GM08714 (cell line): ENCODE results near the gene TBC1D20.
"Not testable (repeated sequence)": the region's sequence is repeated elsewhere in the genome, so short reads cannot be mapped to it uniquely, and the experiment has no call there.

ENCODE experiments used
- H3K4me3 ChIP-seq: fragments of 200-500 bp; sonication (Bioruptor generic); 2 replicates; pipeline ENCODE4 v1.5.1; 2014; ENCODE audit warnings: mild to moderate bottlenecking, low read length, inconsistent platforms
- ZNF274 ChIP-seq: IDR thresholded peaks from 2 replicates; pipeline ENCODE4 v1.6.1; 2012; ENCODE audit warnings: mild to moderate bottlenecking, low read depth, low read length

TBC1D20 gene

DNA sequence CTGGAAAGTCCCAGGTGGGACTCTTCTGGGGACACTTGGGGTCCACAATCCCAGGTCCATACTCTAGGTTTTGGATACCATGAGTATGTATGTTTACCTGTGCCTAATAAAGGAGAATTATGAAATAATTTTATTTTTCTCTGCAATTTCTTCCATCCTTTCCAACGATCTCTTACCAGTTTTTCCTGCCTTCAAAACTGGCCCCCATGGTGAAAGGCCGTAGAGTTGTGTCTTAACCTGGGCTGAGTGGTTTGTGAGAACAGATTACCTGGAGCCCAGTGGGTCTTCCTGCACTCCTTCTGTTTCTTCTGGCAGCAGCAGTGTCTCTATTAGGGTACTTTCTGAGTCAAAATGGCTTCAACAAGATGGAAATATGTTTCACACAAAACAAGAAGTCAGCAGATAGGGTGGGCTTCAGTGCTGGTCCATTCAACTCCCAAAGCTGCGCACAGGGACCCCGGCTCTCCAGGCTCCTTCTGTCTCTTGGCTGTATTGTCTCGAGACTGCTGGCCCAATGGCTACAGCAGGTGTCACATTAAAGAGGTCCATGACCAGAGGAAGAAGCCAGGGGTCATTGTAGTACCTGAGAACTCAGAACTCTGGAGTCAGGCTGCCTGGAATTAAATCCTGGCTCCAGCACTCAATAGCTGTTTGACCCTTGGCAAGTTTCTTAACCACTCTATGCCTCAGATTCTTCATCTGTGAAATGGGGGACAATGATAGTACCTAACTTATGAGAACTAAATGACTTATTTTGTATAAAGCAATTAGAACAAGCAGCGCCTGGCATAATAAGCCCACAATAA lies 64.7 kb downstream of the TBC1D20 start:
- H3K4me3 ChIP-seq, result no peak overlapping the region
- TF ChIP-seq ZNF274, result no peak

DNA sequence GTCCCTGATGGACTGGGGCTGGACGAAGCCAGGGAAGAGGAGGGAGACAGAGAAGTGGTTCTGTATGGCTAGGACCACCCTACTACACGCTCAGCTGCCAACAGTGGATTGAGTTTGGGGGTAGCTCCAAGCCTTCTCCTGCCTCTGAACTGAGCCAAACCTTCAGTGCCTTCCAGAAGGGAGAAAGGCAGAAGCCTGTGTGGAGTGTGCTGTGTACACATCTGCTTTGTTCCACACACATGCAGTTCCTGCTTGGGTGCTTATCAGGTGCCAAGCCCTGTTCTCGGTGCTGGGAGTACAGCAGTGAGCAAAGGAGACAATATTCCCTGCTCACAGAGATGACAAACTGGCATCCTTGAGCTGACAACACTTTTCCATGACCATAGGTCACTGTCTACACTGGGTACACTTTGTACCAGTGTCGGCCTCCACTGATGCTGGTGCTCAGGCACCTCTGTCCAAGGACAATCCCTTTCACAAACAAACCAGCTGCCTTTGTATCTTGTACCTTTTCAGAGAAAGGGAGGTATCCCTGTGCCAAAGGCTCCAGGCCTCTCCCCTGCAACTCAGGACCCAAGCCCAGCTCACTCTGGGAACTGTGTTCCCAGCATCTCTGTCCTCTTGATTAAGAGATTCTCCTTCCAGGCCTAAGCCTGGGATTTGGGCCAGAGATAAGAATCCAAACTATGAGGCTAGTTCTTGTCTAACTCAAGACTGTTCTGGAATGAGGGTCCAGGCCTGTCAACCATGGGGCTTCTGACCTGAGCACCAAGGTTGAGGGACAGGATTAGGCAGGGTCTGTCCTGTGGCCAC lies 65.5 kb downstream of the TBC1D20 start:
- TF ChIP-seq ZNF274, result no peak
- no peak overlapping the region for H3K4me3 ChIP-seq

DNA sequence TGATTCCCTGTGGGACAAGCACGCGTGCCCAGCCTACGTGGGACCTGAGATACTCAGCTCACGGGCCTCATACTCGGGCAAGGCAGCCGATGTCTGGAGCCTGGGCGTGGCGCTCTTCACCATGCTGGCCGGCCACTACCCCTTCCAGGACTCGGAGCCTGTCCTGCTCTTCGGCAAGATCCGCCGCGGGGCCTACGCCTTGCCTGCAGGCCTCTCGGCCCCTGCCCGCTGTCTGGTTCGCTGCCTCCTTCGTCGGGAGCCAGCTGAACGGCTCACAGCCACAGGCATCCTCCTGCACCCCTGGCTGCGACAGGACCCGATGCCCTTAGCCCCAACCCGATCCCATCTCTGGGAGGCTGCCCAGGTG lies 66.1 kb downstream of the TBC1D20 start:
- no peak overlapping the region for H3K4me3 ChIP-seq
- no peak for TF ChIP-seq ZNF274

DNA sequence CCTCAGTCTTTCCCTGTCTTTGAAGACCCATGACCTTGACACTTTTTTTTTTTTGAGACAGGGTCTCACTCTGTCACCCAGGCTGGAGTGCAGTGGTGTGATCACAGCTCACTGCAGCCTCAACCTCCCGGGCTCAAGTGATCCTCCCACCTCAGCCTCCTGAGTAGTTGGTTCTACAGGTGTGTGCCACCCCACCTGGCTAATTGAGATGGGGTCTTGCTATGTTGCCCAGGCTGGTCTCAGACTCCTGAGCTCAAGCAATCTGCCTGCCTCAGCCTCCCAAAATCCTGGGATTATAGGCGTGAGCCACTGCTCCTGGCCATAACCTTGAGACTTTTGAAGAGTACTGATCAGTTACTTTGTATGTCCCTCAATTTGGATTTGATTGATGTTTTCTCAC lies 69.0 kb downstream of the TBC1D20 start:
- H3K4me3 ChIP-seq, result not testable (repeated sequence)

DNA sequence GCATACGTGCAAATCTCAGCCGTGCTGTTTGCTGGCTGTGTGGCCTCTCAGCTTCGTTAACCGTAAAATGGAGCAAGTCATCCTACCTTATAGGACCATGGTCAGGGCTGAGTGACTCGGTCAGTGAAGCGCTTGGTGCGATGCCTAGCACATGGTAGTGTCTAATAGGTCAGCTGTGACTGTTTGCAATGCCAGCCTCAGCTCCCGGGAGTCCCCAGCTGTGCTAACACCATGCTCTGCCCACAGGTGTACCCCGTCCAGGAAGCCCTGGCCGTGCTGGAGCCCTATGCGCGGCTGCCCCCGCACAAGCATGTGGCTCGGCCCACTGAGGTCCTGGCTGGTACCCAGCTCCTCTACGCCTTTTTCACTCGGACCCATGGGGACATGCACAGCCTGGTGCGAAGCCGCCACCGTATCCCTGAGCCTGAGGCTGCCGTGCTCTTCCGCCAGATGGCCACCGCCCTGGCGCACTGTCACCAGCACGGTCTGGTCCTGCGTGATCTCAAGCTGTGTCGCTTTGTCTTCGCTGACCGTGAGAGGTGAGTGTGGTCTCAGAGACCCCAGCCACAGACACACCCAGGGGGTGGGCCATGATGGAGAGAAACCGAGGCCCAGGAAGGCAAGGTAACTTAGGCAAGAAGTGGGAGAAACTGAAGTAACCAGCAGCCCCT lies 71.2 kb downstream of the TBC1D20 start:
- H3K4me3 ChIP-seq, result no peak overlapping the region
- no peak for TF ChIP-seq ZNF274

DNA sequence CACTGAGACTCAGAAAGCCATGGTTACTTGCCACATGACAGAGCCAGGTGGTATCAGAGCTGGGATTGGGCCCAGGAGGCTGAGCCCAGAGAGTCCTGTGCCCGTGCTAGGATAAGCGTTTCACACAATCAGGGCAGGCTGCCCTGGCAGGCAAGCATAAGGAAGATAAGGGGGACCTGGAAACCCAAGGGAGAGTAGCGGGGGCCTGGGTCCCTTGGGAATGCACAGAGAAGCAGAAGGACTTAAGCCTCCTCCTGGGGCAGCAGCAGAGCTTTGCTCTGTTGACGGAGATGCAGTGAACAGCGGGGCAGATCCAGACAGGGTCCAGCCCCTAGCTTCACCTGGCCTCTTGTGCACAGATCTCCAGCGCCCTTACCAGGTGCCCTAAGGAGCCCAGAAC lies 73.1 kb downstream of the TBC1D20 start:
- no peak overlapping the region for H3K4me3 ChIP-seq
- TF ChIP-seq ZNF274, result no peak

DNA sequence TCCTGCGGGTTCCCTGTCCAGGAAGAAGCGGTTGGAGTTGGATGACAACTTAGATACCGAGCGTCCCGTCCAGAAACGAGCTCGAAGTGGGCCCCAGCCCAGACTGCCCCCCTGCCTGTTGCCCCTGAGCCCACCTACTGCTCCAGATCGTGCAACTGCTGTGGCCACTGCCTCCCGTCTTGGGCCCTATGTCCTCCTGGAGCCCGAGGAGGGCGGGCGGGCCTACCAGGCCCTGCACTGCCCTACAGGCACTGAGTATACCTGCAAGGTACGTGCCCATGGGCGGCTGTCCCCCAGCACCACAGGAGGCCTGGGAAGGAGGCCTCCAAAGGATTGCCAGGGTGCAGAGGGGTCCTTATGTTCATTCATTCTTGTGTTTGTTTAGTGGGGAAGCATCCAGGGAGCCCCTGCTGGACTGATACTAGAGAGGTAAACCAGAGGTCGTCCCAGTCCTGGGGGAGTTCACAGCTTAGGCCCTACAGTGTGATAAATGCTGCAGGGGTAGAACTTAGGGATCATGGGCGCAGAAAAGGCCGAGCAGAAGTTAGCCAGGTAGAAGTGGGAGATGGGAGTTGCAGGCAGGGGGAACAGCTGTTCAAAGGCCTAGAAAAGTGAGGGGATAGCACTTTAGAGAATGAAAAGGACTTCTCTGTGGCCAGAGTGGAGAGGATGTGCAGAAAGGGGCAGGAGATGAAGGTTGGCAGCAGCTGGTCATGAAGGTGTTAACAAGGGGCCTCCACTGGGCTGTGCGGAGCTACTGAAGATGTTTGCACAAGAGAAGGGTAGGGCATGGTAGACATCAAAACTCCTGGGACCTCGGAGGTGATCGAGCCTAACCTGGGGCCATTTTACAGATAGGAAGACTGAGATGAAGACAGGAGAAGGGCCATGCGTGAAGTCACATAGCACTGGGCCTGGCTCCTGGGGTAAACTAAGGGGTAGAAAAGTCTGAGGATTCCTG lies 74.0 kb downstream of the TBC1D20 start:
- H3K4me3 ChIP-seq, result no peak overlapping the region
- no peak for TF ChIP-seq ZNF274

DNA sequence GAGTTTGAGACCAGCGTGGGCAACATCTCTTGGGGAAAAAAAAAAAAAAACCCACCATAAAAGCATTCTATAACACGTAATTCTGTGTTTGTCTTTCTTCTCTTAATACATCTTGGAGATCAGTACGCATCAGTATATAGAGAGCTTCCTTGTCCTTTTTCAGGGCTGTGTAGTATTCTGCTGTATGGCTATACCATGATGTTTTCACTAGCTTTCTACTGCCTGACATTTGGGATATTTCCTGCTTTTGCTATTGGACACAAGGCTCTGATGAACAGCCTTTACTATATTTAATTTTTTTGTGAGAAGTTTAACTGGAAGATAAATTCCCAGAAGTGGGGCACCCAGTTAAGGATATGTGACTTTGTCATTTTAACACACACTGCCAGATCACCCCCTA lies 74.8 kb downstream of the TBC1D20 start:
- no peak overlapping the region for H3K4me3 ChIP-seq
- no peak for TF ChIP-seq ZNF274

DNA sequence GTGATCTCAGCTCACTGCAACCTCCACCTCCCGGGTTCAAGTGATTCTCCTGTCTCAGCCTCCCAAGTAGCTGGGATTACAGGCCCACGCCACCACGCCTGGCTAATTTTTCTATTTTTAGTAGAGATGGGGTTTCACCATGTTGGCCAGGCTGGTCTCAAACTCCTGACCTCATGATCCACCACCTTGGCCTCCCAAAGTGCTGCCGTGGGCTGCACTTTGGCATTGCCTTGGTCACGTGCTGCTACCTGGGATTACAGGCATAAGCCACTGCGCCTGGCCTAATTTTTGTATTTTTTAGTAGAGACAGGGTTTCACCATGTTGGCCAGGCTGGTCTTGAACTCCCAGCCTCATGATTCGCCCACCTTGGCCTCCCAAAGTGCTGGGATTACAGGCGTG lies 75.7 kb downstream of the TBC1D20 start:
- H3K4me3 ChIP-seq, result not testable (repeated sequence)
